ENCODE data around the gene PHF21B.
A peak's percentile ranks its signal among the peaks of the same experiment; 100 is the strongest.

The PHF21B gene

DNA sequence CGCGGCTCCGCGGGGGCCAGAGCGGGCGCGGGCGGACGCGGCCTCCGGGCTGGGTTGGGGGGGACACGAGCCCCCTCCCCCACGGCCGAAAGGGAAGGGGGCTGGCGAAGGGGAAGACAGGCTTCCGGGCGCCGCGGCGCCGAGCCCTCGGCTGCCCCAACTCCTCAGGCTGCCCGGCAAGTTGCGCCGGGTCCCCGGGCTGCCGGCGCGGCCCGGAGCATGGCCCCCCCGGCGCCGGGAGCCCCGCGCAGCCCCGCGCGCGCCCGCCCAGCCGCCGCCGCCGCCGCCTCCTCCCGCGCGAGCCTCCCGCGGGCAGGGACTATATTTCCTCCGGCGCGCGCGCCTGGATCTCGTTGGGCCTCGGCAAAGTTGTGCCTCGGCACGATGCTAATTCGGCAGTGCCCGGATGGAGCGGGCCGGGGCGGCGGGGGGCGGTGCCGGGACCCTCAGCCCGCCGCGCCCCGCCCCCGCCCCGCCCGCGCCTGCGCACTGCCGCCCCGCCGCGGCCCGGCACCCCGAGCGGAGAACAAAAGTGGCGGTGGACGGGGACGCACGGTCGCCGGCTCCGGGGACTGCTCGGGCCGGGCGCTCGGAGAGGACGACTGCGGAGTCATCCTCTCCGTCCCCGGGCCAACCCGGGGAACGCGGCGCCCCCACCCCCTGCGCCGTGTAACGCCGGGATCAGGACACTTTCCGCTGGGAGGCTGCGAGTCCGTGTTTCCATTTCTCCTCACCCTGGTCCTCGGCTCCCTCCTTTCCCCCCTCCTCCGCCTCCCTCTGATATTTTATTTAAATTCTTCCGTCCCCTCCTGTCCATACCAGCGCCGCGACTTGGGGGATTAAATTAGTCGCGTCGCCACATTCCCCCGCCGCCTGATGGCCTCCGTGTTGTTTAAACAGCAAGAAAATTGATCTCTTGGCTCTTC, at the start of gene PHF21B (continued):
- TF ChIP-seq, protein P1, sequence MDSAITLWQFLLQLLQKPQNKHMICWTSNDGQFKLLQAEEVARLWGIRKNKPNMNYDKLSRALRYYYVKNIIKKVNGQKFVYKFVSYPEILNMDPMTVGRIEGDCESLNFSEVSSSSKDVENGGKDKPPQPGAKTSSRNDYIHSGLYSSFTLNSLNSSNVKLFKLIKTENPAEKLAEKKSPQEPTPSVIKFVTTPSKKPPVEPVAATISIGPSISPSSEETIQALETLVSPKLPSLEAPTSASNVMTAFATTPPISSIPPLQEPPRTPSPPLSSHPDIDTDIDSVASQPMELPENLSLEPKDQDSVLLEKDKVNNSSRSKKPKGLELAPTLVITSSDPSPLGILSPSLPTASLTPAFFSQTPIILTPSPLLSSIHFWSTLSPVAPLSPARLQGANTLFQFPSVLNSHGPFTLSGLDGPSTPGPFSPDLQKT (IDR thresholded peaks at IDR 0.05; ENCODE audit: borderline replicate concordance, low read depth, low read length), result no peak
- TF ChIP-seq ZNF366 (tag by site-specific recombination; conservative IDR thresholded peaks at IDR 0.05) (peak; percentile 63), SP3 (tag by site-specific recombination; IDR thresholded peaks at IDR 0.05) (peak; percentile 36; the same call in 1 of the 2 replicates), ZNF830 (tag by site-specific recombination; IDR thresholded peaks at IDR 0.05; ENCODE audit: low read depth) (no peak), ZNF549 (tag by site-specific recombination; IDR thresholded peaks at IDR 0.05) (no peak), ZBTB17 (tag by site-specific recombination; IDR thresholded peaks at IDR 0.05) (peak; percentile 35; the same call in 1 of the 2 replicates), ZNF768 (tag by site-specific recombination; IDR thresholded peaks at IDR 0.05) (no peak), ZNF341 (tag by site-specific recombination; IDR thresholded peaks at IDR 0.05; ENCODE audit: low read depth) (peak; percentile 88), ZNF391 (tag by site-specific recombination; IDR thresholded peaks at IDR 0.05; ENCODE audit: borderline replicate concordance, low read depth) (no peak), ZXDB (tag by site-specific recombination; IDR thresholded peaks at IDR 0.05) (0 out of 2 replicates have a peak, but pooled peaks have one; percentile 53), ZNF501 (tag by site-specific recombination; IDR thresholded peaks at IDR 0.05) (peak; percentile 56; the same call in 1 of the 2 replicates), ZNF324 (tag by site-specific recombination; IDR thresholded peaks at IDR 0.05) (0 out of 2 replicates have a peak, but pooled peaks have one; percentile 51), ZNF610 (tag by site-specific recombination; IDR thresholded peaks at IDR 0.05; ENCODE audit: borderline replicate concordance) (no peak)
- TF ChIP-seq, protein P2, sequence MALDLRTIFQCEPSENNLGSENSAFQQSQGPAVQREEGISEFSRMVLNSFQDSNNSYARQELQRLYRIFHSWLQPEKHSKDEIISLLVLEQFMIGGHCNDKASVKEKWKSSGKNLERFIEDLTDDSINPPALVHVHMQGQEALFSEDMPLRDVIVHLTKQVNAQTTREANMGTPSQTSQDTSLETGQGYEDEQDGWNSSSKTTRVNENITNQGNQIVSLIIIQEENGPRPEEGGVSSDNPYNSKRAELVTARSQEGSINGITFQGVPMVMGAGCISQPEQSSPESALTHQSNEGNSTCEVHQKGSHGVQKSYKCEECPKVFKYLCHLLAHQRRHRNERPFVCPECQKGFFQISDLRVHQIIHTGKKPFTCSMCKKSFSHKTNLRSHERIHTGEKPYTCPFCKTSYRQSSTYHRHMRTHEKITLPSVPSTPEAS (tag by site-specific recombination; IDR thresholded peaks at IDR 0.05), result no peak
- TF ChIP-seq, protein P3, sequence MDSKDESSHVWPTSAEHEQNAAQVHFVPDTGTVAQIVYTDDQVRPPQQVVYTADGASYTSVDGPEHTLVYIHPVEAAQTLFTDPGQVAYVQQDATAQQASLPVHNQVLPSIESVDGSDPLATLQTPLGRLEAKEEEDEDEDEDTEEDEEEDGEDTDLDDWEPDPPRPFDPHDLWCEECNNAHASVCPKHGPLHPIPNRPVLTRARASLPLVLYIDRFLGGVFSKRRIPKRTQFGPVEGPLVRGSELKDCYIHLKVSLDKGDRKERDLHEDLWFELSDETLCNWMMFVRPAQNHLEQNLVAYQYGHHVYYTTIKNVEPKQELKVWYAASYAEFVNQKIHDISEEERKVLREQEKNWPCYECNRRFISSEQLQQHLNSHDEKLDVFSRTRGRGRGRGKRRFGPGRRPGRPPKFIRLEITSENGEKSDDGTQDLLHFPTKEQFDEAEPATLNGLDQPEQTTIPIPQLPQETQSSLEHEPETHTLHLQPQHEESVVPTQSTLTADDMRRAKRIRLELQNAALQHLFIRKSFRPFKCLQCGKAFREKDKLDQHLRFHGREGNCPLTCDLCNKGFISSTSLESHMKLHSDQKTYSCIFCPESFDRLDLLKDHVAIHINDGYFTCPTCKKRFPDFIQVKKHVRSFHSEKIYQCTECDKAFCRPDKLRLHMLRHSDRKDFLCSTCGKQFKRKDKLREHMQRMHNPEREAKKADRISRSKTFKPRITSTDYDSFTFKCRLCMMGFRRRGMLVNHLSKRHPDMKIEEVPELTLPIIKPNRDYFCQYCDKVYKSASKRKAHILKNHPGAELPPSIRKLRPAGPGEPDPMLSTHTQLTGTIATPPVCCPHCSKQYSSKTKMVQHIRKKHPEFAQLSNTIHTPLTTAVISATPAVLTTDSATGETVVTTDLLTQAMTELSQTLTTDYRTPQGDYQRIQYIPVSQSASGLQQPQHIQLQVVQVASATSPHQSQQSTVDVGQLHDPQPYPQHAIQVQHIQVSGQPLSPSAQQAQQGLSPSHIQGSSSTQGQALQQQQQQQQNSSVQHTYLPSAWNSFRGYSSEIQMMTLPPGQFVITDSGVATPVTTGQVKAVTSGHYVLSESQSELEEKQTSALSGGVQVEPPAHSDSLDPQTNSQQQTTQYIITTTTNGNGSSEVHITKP (tag by site-specific recombination; IDR thresholded peaks at IDR 0.05), result peak; percentile 81

DNA sequence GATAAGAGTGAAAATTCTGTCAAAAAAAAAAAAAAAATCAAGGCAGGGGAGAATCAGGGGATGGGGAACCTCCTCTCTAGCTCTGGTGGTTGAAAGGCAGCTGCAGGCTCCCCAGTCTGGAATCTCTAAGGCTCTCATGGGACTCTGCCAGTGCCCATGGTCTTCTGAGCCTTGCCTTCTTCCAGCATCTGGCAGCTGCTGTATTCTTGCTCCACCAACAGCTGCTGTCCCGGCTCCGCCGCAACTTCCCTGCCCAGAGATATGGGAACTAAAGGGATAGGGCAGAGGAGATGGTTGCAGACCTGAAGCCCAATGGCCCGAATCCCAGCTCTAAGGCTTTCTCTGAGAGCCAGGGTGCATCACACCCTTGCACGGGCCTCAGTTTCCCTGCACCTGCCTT, 49.5 kb upstream of the PHF21B start:
- Histone ChIP-seq H3K36me3 (ENCODE audit: control insufficient read depth in 2 of 2, insufficient read depth in 1 of 2, low read length in 2 of 2) (no peaks in the 10 kb centered on the region), H3K4me1 (ENCODE audit: control insufficient read depth, insufficient read depth, low read length) (peaks cover 4% of the 10 kb centered on the region; the same call in 1 of the 2 replicates), H3K27ac (ENCODE audit: extremely low read depth, low read depth, low read length) (no peak overlapping the region), H3K9me3 (ENCODE audit: control insufficient read depth, insufficient read depth, low read depth, low read length) (no peaks in the 10 kb centered on the region), H3K4me3 (ENCODE audit: low read depth, low read length) (no peak overlapping the region)
- TF ChIP-seq ZNF16 (tag by site-specific recombination; IDR thresholded peaks at IDR 0.05; ENCODE audit: low read depth) (no peak), ZNF571 (tag by site-specific recombination; IDR thresholded peaks at IDR 0.05) (no peak), ZNF202 (tag by site-specific recombination; IDR thresholded peaks at IDR 0.05; ENCODE audit: borderline replicate concordance) (no peak), ZNF404 (tag by site-specific recombination; IDR thresholded peaks at IDR 0.05) (no peak), MEIS1 (CRISPR knock-in tag; IDR thresholded peaks at IDR 0.05; ENCODE audit: borderline replicate concordance) (no peak), BCL11A (tag by site-specific recombination; IDR thresholded peaks at IDR 0.05; ENCODE audit: low read depth) (no peak), ZSCAN30 (tag by site-specific recombination; IDR thresholded peaks at IDR 0.05) (no peak), ZNF514 (tag by site-specific recombination; IDR thresholded peaks at IDR 0.05) (no peak), KLF1 (tag by site-specific recombination; IDR thresholded peaks at IDR 0.05) (no peak), KLF16 (tag by site-specific recombination; IDR thresholded peaks at IDR 0.05) (no peak), ZNF843 (tag by site-specific recombination; IDR thresholded peaks at IDR 0.05) (no peak), ZNF391 (tag by site-specific recombination; IDR thresholded peaks at IDR 0.05; ENCODE audit: borderline replicate concordance, low read depth) (no peak)
- TF ChIP-seq, protein P4, sequence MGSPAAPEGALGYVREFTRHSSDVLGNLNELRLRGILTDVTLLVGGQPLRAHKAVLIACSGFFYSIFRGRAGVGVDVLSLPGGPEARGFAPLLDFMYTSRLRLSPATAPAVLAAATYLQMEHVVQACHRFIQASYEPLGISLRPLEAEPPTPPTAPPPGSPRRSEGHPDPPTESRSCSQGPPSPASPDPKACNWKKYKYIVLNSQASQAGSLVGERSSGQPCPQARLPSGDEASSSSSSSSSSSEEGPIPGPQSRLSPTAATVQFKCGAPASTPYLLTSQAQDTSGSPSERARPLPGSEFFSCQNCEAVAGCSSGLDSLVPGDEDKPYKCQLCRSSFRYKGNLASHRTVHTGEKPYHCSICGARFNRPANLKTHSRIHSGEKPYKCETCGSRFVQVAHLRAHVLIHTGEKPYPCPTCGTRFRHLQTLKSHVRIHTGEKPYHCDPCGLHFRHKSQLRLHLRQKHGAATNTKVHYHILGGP (tag by site-specific recombination; IDR thresholded peaks at IDR 0.05), result no peak
- TF ChIP-seq, protein P2 (tag by site-specific recombination; IDR thresholded peaks at IDR 0.05), result no peak
- CTCF ChIA-PET, result interaction anchor here (1.2 kb wide), 1 partner anchor 9 kb away, joined by 4 read pairs; no protein-coding TSS in a partner anchor
- POLR2A ChIA-PET, result no interaction called here

Measured in HEK293 (cell line).